Measurements from ENCODE around the gene GSTM2.
A peak's percentile ranks its signal among the peaks of the same experiment; 100 is the strongest.

GSTM2 gene

DNA sequence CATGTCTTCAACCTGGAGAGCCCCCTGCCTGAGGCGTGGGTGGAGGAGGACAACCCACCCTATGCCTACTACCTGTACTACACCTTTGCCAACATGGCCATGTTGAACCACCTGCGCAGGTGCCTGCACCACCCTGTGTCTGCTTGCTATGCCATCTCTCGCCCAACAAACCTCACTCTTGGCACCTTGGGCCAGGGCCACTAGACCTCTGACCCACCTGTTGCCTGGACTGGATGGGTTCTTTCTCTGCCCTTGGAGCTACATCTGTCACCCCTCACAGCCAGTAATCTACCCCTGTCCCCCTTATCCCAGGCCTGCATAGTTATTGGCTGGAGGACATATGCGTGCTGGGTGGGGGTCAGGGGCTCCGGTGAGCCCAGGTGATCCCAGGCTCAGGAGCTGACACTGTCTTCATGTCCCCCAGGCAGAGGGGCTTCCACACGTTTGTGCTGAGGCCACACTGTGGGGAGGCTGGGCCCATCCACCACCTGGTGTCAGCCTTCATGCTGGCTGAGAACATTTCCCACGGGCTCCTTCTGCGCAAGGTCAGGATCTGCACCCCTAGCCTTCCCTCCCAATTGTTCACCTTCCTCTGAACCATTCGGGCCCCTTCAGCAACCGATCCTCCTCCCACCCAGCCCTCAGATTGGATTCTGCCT is 38.4 kb upstream of the GSTM2 start:
- H3K27me3 Mint-ChIP-seq (ENCODE audit: low read depth): no peaks in the 10 kb centered on the region

DNA sequence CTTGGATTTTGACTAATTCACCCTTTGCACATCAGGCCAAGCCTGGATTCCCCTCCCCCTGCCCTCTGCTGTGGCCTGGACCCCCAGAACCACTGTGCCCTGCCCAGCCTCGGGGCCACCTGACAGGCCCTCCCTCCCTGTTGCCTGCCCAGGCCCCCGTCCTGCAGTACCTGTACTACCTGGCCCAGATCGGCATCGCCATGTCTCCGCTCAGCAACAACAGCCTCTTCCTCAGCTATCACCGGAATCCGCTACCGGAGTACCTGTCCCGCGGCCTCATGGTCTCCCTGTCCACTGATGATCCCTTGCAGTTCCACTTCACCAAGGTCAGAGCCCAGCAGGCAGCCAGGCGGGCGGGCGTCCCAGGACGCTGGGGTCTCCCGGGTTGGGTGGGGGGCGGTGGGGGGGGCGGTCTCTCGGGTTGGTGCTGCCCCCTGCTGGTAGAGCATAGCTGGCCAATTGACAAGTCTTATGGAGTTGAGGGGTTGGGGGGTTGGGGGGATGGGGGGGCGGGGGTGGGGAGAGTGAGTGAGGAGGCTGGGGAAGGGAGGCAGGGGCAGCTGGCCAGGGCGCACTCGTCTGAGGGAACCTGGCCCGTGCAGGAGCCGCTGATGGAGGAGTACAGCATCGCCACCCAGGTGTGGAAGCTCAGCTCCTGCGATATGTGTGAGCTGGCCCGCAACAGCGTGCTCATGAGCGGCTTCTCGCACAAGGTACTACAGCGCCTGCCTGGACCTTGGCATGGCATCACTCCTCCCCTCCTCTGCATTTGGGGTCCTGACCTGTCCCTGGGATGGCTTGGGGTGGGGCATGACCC is 37.6 kb upstream of the GSTM2 start:
- Mint-ChIP-seq H3K4me1 (peaks cover 40% of the 10 kb centered on the region), H3K27me3 (ENCODE audit: low read depth) (no peaks in the 10 kb centered on the region), H3K4me3 (no peak overlapping the region), H3K27ac (no peak overlapping the region), H3K36me3 (ENCODE audit: low read depth) (peaks cover 49% of the 10 kb centered on the region), H3K9me3 (no peaks in the 10 kb centered on the region)
- TF ChIP-seq CTCF (IDR thresholded peaks at IDR 0.05; ENCODE audit: unreplicated experiment in 3 of 3): peak in 1 of 3 experiments; percentile 14

More for the DNA sequence above, 38.4 kb upstream of the GSTM2 start:
- Mint-ChIP-seq H3K36me3 (ENCODE audit: low read depth) (peaks cover 49% of the 10 kb centered on the region), H3K9me3 (no peaks in the 10 kb centered on the region), H3K4me1 (peaks cover 37% of the 10 kb centered on the region), H3K27ac (no peak overlapping the region), H3K4me3 (no peak overlapping the region)
- no peak for TF ChIP-seq CTCF (IDR thresholded peaks at IDR 0.05; ENCODE audit: unreplicated experiment in 3 of 3)

- peaks cover 47% of the 10 kb centered on the region for H3K36me3 Mint-ChIP-seq (ENCODE audit: low read depth)
- peak overlapping the region in 1 of 3 experiments; percentile 63 for H3K27ac Mint-ChIP-seq
- H3K27me3 Mint-ChIP-seq (ENCODE audit: low read depth): no peaks in the 10 kb centered on the region
- no peak for TF ChIP-seq CTCF (IDR thresholded peaks at IDR 0.05; ENCODE audit: unreplicated experiment in 3 of 3)
- no peaks in the 10 kb centered on the region for H3K9me3 Mint-ChIP-seq
- peaks cover 39% of the 10 kb centered on the region for H3K4me1 Mint-ChIP-seq
- H3K4me3 Mint-ChIP-seq: no peak overlapping the region
Measured at GRCh38 chr1:109630898-109631512, 36.9 kb upstream of the GSTM2 start.

DNA sequence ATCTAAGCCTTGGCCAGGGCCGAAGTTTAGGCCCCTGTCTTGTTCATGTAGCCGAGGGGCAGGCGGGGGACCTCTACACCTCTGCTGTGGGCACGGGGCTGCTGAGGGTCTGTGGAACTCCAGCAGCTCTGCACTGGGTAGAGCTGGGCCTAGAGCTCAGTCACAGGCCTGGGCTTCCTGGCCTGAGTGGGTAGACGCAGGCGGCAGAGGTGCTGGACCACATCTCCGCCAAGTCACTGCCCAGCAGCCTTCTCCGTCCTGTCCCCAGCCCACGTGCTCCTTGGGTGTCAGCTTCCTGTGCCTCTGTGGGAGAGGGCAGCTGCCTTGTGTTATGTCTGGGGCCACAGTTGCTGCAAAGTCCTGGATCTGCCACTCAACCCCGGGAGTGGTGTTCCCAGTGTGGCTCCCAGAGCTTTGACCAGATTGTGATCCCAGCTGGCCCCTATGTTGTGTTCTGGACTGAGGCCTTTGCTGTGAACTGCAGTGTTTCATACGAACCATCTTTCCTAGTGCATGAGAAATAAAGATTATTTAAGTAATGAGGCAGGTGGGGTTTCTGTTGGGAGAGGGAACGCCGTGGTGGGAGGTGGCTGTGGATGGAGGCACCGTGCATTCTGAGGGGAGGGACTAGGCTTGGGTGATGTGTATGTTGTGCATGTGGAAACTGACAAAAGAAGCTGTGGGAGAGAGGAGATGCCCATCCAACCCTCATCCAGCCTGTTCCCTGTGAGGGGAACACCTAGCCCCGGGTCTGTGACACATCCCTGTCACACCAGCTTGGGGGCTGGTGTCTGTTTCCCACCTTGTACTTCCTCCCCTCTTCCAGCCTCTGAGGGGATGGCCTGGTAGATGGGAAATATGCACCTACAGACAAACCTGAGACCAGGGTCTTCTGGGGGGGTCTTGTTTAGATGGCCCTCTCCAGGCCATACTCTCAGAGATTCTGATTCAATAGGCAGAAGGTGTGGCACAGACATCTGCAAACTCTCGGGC is 36.0 kb upstream of the GSTM2 start:
- peak overlapping the region; percentile 63 to 83 (median 81) for H3K27ac Mint-ChIP-seq
- H3K4me3 Mint-ChIP-seq: no peak overlapping the region
- peaks cover 42% of the 10 kb centered on the region for H3K36me3 Mint-ChIP-seq (ENCODE audit: low read depth)
- no peaks in the 10 kb centered on the region for H3K27me3 Mint-ChIP-seq (ENCODE audit: low read depth)
- H3K4me1 Mint-ChIP-seq: peaks cover 46% of the 10 kb centered on the region
- H3K9me3 Mint-ChIP-seq: no peaks in the 10 kb centered on the region
- TF ChIP-seq CTCF (IDR thresholded peaks at IDR 0.05; ENCODE audit: unreplicated experiment in 3 of 3): no peak

DNA sequence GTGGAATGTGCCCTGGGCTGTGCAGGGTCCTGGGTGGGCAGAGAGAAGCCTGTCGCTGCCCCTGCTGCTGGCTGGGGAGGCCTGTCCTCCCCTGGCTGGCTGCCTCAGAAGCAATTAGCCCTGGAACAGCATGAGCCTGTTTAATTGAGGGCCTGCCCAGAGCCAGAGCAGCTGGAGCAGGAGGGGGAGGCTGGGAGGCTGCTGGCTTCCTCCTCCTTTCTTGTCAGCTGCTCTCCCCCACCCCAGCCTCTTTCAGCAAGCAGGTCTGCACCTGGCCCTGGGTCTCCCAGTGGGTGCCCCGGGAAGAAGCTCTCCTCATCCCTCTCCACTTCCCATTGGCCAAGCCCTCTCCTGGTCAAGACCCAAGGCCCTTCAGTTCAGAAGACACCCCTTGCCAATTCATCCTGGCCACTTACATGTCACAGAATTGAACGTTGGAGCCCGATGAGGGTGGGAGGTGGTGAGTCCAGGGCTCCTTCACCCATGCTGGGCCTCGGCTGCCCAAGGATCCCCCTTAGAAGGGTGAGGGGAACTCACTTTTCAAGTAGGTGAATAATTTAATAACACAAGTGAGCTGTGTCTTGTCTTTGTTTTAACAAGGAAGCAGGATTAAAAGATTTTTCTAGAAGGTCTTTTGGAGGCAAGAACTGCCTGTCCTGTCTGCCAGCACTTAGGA is 35.0 kb upstream of the GSTM2 start:
- TF ChIP-seq CTCF (IDR thresholded peaks at IDR 0.05; ENCODE audit: unreplicated experiment in 3 of 3): no peak
- peaks cover 36% of the 10 kb centered on the region for H3K36me3 Mint-ChIP-seq (ENCODE audit: low read depth)
- peak overlapping the region; percentile 63 to 83 (median 81) for H3K27ac Mint-ChIP-seq
- H3K4me3 Mint-ChIP-seq: no peak overlapping the region
- H3K27me3 Mint-ChIP-seq (ENCODE audit: low read depth): no peaks in the 10 kb centered on the region
- no peaks in the 10 kb centered on the region for H3K9me3 Mint-ChIP-seq
- H3K4me1 Mint-ChIP-seq: peaks cover 46% of the 10 kb centered on the region

All from nephron (organoid).